Testis (tissue), 3 donors: ENCODE measurements around the gene PNLIPRP2. TPM values are rescaled to one million over a fixed set of nuclear protein-coding genes. Genes with fewer than 3 reads are reported as not detected.

ENCODE experiments used
- DNase-seq: peaks from one replicate; pipeline ENCODE4 v3.0.0-alpha.2; 2019
- H3K27ac ChIP-seq, 2 donors: fragments of 200-600 bp; sonication (generic); one replicate each; pipeline ENCODE4 v1.5.1; 2019
- H3K27me3 ChIP-seq: fragments of 200-600 bp; sonication (generic); one replicate; pipeline ENCODE4 v1.5.1; 2019
- H3K36me3 ChIP-seq: fragments of 200-600 bp; sonication (generic); one replicate; pipeline ENCODE4 v1.5.1; 2017; ENCODE audit warnings: low read depth; ENCODE audit errors: missing control alignments
- H3K4me1 ChIP-seq: fragments of 200-600 bp; sonication (generic); one replicate; pipeline ENCODE4 v1.5.1; 2019
- H3K4me3 ChIP-seq, 2 donors: fragments of 200-600 bp; sonication (generic); one replicate each; pipeline ENCODE4 v1.5.1; 2017 to 2019
- H3K9me3 ChIP-seq: fragments of 200-600 bp; sonication (generic); one replicate; pipeline ENCODE4 v1.5.1; 2017
- CTCF ChIP-seq, 3 experiments: fragments of 450-650 bp in 2 of 3; fragments of 200-600 bp in 1 of 3; sonication (generic) in 1 of 3; IDR thresholded peaks; one replicate each; pipeline ENCODE4 v1.5.1; 2016 to 2019; ENCODE audit warnings: antibody characterized with exemption in 3 of 3, mild to moderate bottlenecking in 2 of 3, moderate library complexity in 1 of 3
- POLR2A ChIP-seq: fragments of 450-650 bp; IDR thresholded peaks from one replicate; pipeline ENCODE4 v1.6.1; 2017; ENCODE audit warnings: antibody characterized with exemption, mild to moderate bottlenecking, moderate library complexity
- WGBS, 2 donors: methylation state at CpG; one replicate each; pipeline ENCODE4 v1.1.5; 2018; 5-methylcytosine and 5-hydroxymethylcytosine counted together
- intact Hi-C: fragments of 100-400 bp; cut with DNase I; formaldehyde crosslinking; loops from one replicate; pipeline ENCODE4 v1.15.1; 2023; ENCODE audit warnings: low total_unique reads
- polyA plus RNA-seq: library from polyadenylated mRNA; stranded (reverse); fragments of 350-450 nt; fragmentation: Illumina TruSeq; extraction: RNeasy Lipid Tissue Mini Kit (QIAGEN cat#74804); gene quantifications from one replicate; pipeline ENCODE4 v1.2.3, GENCODE V29; 2014; ENCODE audit warnings: low read depth, low replicate concordance; ENCODE audit not compliant: insufficient read depth
- total RNA-seq, 2 donors: library from RNA; depleted of rRNA; stranded (reverse); fragments of >200 nt; gene quantifications; one replicate each; pipeline ENCODE4 v1.2.3, GENCODE V29; 2016

Gene PNLIPRP2
- total and polyA plus RNA-seq, 3 donors from 2014 or later: 0.31 to 0.61 TPM; not detected in 1

GRCh38 chr10:116627386-116627933 lies 6.7 kb downstream of the PNLIPRP2 start:
- peak; percentile 43 for DNase-seq
- no peaks in the 10 kb centered on the region for H3K36me3 ChIP-seq
- H3K27me3 ChIP-seq: no peaks in the 10 kb centered on the region
- no peaks in the 10 kb centered on the region for H3K9me3 ChIP-seq
- H3K4me1 ChIP-seq: no peaks in the 10 kb centered on the region
- 2 to 10% methylated on average over 30 to 45 of the region's 49 CpGs for WGBS, 2 donors
- intact Hi-C loops: no loop called here
- peak in 2 of 3 experiments; percentile 51 to 53 for TF ChIP-seq CTCF (IDR thresholded peaks at IDR 0.05)
- no peak for TF ChIP-seq POLR2A
- peak overlapping the region; percentile 34 to 43 for H3K4me3 ChIP-seq
- H3K27ac ChIP-seq: no peak overlapping the region

DNA sequence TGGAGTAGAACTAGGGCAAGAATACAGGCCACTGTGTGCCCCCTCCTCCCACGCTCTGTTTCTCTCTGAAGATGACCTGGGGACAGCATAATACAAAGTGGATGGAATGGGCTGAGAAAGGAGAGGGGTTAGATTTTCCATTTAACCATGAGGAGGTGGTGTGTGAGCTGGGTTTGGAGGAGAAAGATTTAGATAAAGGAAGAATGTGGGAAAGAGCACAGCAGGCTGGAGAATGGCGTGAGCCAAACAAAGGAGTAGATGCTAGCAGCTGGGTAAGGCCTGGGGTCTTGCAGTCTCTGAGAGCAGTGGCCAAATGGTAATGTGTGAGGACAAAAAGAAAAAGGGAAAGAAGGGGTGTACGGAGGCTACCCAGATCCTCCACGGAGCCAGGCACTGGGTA lies 8.6 kb downstream of the PNLIPRP2 start:
- no peaks in the 10 kb centered on the region for H3K36me3 ChIP-seq
- H3K4me3 ChIP-seq: no peak overlapping the region
- whole genome bisulfite sequencing, 2 donors: 77 to 85% methylated on average over 4 of the region's 4 CpGs
- DNase-seq: no peak
- no peaks in the 10 kb centered on the region for H3K27me3 ChIP-seq
- no peaks in the 10 kb centered on the region for H3K9me3 ChIP-seq
- no peak overlapping the region for H3K27ac ChIP-seq
- TF ChIP-seq CTCF (IDR thresholded peaks at IDR 0.05): no peak
- TF ChIP-seq POLR2A: no peak
- no peaks in the 10 kb centered on the region for H3K4me1 ChIP-seq
- intact Hi-C loops: no loop called here

DNA sequence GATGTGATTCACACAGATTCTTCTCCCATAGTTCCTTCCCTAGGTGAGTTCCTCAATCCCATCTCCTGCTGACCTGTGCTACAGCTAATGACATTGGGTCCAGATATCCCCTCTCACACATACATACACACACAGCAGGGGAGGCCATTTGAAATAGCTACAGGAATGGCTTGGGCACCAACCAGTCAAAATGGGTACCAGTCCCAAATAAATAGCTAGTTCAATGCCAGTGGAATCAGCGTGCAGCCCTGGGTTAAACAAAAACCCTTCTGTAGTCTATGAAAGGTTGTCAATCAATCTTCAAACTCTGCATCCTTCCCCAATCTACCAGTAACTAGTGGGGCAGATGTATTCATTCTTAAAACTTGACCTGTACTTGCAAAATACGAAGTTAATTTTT lies 9.3 kb downstream of the PNLIPRP2 start:
- H3K27me3 ChIP-seq: no peaks in the 10 kb centered on the region
- intact Hi-C loops: no loop called here
- no peak for TF ChIP-seq POLR2A
- no peak for TF ChIP-seq CTCF (IDR thresholded peaks at IDR 0.05)
- H3K36me3 ChIP-seq: no peaks in the 10 kb centered on the region
- H3K4me3 ChIP-seq: no peak overlapping the region
- no peak for DNase-seq
- 85 to 93% methylated on average over 2 of the region's 2 CpGs for WGBS, 2 donors
- no peaks in the 10 kb centered on the region for H3K4me1 ChIP-seq
- no peaks in the 10 kb centered on the region for H3K9me3 ChIP-seq
- no peak overlapping the region for H3K27ac ChIP-seq

DNA sequence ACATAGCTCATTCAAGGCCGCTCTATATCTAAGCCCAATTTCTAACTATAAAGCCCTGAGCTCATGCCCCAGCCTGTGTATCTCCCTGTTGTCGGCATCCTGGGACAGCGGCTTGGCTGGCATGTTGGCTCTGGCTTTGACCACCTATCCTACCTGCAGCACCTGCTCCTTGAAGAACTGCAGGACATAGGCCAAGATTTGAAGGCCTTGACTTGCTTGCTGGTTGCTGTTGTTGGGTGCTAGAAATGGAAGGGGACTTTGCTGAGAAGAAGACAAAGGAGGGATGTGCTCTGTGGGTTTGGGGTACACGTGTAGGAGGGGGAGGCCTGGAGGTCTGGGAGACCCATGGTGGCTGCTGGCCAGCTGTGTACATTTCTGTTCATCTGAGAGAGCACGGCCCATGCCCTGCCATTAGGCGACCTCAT lies 11.1 kb downstream of the PNLIPRP2 start:
- DNase-seq: no peak
- Histone ChIP-seq H3K9me3 (no peaks in the 10 kb centered on the region), H3K36me3 (no peaks in the 10 kb centered on the region), H3K27me3 (no peaks in the 10 kb centered on the region), H3K4me1 (no peaks in the 10 kb centered on the region), H3K4me3 (no peak overlapping the region), H3K27ac (no peak overlapping the region)
- TF ChIP-seq POLR2A: no peak
- no peak for TF ChIP-seq CTCF (IDR thresholded peaks at IDR 0.05)
- intact Hi-C loops: no loop called here
- WGBS, 2 donors: 75 to 83% methylated on average over 6 of the region's 6 CpGs

- no peak for DNase-seq
- Histone ChIP-seq H3K4me1 (no peaks in the 10 kb centered on the region), H3K36me3 (no peaks in the 10 kb centered on the region), H3K4me3 (no peak overlapping the region), H3K27ac (no peak overlapping the region), H3K9me3 (no peaks in the 10 kb centered on the region), H3K27me3 (no peaks in the 10 kb centered on the region)
- intact Hi-C loops: no loop called here
- whole genome bisulfite sequencing, 2 donors: 85 to 91% methylated on average over 17 of the region's 17 CpGs
- no peak for TF ChIP-seq POLR2A
- no peak for TF ChIP-seq CTCF (IDR thresholded peaks at IDR 0.05)
Observed at GRCh38 chr10:116632596-116633215, 12.0 kb downstream of the PNLIPRP2 start.
